ENCODE measurements around the gene ZMYND12.

Gene ZMYND12

DNA sequence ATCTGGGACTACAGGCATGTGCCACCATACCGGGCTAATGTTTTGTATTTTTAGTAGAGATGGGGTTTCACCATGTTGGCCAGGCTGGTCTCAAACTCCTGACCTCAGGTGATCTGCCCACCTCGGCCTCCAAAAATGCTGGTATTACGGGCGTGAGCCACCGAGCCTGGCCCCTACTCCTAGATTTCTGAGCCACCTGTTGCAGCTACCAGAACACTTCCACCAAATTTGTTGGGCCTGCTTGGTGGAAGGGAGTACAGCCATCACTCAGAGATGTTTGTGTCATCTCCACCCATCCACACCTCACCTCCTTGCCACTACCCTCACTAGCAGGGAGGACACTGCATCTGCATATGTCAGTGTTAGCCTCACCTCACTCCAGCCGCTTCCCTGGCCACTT, 69.8 kb downstream of the ZMYND12 start:
- no peak for DNase-seq

DNA sequence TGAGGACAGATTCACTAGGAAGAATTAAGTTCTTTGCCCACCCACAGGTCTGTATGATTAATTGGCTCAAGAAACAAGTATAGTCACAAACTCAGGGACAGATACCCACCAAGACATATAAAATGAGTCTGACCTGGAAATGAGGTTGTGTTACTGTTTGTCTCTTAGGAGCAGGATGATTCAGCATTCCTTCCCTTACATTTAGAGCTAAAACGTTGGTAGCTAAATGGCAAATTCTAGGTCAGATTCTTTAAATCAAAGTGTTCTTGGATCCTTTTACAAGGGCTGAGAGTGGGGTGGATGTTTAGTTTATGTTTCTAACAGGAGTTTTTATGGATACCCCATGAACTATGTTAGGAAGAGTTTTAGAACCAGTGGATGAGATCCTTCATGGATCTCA, 70.5 kb downstream of the ZMYND12 start:
- DNase-seq: no peak

- no peak for DNase-seq
These were observed 74.5 kb downstream of the ZMYND12 start for GRCh38 chr1:42381280-42381673.

GRCh38 chr1:42380586-42381279, 75.1 kb downstream of the ZMYND12 start, which contains the start of gene RIMKLA:
Gene RIMKLA, plus strand, starts transcription at chr1:42380792. Its CDS starts 143 bp downstream, at chr1:42380935.
- no peak for DNase-seq
